Stimulated activated CD4-positive, alpha-beta T cell treated with anti-CD3 and anti-CD28 coated beads, Interleukin-1b, Interleukin-23, amount 100 ng/mL, for 1 hour (primary cell): ENCODE results near the gene EBP.
"Not testable (repeated sequence)": the region's sequence is repeated elsewhere in the genome, so short reads cannot be mapped to it uniquely, and the experiment has no call there.

ENCODE experiments used
- DNase-seq, 2 donors: peaks; one replicate each; pipeline ENCODE4 v3.0.0-alpha.2; 2020; ENCODE audit warnings: low read depth in 2 of 2

EBP gene

DNA sequence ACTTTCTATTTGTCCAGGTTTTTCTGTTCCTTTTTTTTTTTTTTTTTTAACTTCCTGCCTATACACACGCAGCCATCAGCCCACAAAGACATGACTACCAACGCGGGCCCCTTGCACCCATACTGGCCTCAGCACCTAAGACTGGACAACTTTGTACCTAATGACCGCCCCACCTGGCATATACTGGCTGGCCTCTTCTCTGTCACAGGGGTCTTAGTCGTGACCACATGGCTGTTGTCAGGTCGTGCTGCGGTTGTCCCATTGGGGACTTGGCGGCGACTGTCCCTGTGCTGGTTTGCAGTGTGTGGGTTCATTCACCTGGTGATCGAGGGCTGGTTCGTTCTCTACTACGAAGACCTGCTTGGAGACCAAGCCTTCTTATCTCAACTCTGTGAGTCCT, 2.1 kb downstream of the EBP start:
- no peak for DNase-seq

DNA sequence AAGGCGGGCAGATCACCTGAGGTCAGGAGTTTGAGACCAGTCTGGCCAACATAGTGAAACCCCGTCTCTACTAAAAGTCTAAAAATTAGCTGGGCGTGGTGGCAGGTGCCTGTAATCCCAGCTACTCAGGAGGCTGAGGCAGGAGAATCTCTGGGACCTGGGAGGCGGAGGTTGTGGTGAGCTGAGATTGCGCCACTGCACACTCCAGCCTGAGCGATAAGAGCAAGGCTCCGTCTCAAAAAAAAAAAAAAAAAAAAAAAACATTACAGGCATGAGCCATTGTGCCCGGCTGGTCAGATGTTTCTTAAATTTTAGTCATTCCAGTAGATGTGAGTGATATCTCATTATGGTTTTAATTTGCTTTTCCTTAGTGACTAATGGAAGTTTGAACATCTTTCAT, 4.2 kb downstream of the EBP start:
- not testable (repeated sequence) for DNase-seq

GRCh38 chrX:48530736-48531135, 9.1 kb downstream of the EBP start:
- no peak for DNase-seq

DNA sequence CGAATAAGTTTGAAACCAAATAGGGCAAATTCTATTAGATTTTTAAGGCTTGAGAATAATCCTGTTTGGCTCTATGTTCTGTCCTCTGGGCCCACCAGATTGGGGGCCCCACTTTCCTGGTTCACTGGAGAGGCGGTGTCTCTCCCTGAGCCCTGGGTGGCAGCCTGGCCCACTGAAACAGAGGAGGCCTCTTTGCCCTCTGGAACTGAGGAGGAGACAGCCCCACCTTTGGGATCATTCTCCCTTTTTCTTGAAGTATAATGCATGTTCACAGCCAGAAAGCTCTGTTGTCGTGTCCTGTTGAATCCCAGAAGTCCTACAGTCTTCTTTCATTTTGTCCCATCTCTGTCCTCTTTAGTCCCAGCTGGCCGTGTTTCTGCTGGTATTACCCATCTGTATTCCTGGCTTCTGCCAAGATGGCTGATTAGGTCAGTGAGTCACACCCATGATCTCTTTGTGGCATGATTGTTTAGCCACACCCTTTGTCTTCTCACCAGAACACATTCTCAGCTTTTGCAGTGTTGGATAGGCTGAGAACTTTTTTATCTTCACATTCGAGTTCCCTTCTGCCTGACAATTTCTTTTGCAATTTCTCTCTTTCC, 9.9 kb downstream of the EBP start:
- no peak for DNase-seq

DNA sequence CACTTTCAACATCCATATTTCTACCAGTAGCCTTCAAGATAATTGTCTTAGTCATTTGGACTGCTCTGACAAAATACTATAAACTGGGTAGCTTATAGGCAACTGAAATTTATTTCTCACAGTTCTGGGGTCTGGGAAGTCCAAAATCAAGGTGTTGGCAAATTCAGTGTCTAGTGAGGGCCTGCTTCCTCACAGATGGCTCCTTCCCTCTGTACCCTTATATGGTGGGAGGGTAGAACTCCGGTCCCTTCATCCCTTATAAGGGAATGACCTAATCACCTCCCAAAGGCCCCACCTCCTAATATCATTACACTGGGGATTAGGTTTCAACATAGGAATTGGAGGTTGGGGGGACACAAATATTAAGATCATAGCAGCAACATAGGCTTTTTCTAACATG, 10.6 kb downstream of the EBP start:
- DNase-seq, result no peak

DNA sequence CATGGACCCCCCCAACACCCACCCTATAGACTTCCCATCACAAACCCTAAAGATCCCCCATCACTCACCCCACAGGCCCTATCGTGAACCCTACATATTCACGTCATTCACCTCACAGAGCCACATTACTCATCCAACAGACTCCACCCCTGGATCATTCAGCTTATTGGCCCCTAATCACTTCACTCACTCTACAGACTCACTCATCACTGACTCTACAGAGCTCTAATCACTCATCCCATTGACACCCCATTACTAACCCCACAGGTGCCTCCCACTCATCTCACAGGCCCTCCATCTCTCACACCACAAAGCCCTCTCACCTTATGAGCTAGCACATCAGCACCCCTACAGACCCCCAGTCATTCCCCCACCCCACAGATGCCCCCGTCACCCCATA, 11.6 kb downstream of the EBP start:
- DNase-seq, result no peak

- no peak for DNase-seq
Measured at GRCh38 chrX:48538641-48539344, 17.2 kb downstream of the EBP start.

DNA sequence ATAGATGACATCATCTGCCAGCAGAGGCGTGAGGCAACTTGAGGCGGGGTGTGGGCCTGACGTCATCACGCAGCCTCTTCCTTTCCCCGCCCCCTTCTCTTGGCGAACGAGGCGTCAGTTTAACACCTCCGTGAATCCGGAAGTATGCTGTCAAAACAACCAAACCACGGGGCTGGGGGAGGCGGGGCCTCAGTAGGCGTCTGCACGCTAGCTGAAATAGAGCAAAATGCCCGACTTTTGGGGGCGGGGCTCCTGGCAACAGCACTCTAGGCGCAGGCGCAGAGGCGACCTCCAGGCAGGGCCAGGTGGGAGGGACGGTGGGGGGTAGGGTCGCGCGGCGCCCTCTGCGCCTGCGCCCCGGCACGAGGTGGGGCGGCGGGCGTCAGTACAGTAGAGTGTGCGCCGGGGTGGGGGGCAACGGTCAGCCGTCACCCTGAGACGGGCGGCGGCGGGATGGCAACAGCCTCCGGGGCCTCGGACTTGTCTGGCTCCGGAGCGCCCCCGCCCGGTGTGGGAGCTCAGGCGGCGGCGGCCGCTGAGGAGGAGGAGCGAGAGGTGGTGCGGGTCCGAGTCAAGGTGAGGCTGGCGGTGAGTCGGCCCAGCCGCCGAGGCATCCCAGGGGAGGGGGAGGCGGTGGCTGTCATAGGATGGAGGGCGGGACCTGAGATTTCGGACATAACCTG, 17.9 kb downstream of the EBP start, which contains the start of gene TBC1D25:
Gene TBC1D25 (plus strand): TSS at position 370 of the 683 bp plus-strand sequence. CDS start 84 bp downstream, at position 454.
- peak; percentile 91 to 94 for DNase-seq

- DNase-seq, result peak; percentile 11 to 44
Measured at GRCh38 chrX:48540028-48540375, 18.4 kb downstream of the EBP start.

- DNase-seq, result no peak
Measured at GRCh38 chrX:48540480-48540879, 18.9 kb downstream of the EBP start.

GRCh38 chrX:48541140-48541814, 19.7 kb downstream of the EBP start:
- no peak for DNase-seq

- DNase-seq, result no peak
Measured at GRCh38 chrX:48548871-48549270, 27.3 kb downstream of the EBP start.

GRCh38 chrX:48555731-48556325, 34.2 kb downstream of the EBP start:
- DNase-seq, result not testable (repeated sequence)

GRCh38 chrX:48558271-48558670, 36.7 kb downstream of the EBP start:
- no peak for DNase-seq

DNA sequence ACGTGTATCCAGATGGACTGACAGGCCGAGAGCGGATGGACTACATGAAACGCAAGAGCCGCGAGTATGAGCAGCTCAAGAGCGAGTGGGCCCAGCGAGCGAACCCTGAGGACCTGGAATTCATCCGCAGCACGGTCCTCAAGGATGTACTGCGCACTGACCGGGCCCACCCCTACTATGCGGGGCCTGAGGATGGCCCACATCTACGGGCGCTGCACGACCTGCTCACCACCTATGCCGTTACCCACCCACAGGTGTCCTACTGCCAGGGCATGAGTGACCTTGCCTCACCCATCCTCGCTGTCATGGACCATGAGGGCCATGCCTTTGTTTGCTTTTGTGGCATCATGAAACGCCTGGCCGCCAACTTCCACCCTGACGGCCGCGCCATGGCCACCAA, 38.0 kb downstream of the EBP start:
- no peak for DNase-seq

DNA sequence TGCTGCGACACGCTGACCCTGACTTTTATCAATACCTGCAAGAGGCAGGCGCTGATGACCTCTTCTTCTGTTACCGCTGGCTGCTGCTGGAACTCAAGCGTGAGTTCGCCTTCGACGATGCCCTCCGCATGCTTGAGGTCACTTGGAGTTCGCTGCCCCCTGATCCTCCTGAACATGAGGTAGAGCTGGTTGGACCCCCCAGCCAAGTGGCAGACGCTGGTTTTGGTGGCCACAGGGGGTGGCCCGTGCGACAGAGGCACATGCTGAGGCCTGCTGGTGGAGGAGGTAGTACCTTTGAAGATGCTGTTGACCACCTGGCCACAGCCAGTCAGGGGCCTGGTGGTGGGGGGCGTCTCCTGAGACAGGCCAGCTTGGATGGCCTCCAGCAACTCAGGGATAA, 38.4 kb downstream of the EBP start:
- no peak for DNase-seq

GRCh38 chrX:48560681-48561080, 39.1 kb downstream of the EBP start:
- no peak for DNase-seq

DNA sequence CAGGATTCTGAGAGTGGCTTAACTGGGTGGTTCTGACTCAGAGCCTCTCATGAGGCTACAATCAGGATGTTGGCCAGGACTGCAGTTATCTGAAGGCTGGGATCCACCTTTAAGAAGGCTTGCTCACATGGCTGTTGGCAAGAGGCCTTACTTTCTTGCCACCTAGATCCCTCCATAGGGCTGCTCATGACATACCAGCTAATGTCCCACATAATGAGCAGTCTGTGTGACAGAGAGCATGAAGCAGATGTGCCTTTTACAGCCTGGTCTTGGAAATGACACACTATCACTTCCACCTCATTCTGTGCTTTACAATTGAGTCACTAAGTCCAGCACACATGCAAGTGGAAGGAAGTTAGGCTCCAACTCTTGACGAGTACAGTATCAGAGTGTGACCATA, 48.4 kb downstream of the EBP start:
- no peak for DNase-seq

- DNase-seq, result peak in 1 of 2 donors; percentile 3
Measured at GRCh38 chrX:48573690-48574269, 52.2 kb downstream of the EBP start.

DNA sequence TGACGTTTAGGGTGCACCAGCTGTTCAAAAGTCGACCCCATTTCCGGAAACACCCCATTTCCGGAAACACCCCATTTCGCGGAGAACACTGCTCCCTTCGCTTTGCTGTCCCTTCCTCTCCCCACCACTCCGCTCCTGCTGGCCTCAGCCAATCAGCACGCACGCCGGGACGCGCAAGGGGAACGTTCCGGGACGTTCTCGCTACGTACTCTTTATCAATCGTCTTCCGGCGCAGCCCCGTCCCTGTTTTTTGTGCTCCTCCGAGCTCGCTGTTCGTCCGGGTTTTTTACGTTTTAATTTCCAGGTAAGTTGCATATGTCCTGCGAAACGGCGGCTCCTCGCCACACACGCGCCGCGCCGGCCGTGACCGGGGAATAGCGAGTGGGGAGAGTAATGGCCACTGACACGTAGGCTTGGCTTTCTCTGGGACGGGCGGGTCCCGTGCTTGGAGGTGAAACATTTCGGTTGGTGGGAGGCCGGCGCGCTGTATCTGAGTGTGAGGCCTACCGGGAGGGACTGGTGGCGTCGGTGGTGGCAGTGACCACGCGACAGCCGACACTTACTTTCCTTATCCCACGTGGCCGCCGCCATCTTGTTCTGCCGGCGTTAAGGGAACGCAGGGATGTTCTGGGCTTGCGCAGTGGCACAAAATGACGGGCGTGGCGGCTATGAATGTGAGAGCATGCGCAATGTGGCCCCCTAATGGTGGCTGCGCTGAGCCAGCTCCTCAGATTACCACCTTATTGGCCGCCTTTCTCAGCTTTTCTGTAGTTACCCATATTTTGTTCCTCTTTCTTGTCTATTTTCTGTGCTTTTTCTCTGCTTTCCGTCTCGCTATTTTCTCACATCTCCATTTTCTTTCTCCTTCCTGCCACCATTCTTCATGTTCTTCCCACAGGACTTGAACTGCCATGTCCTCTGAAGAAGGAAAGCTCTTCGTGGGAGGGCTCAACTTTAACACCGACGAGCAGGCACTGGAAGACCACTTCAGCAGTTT, 53.0 kb downstream of the EBP start, which contains the start of gene RBM3:
Gene RBM3 (plus strand): TSS at position 215 of the 997 bp plus-strand sequence. CDS start 697 bp downstream, at position 912.
- DNase-seq, result peak; percentile 68 to 77
